DMS153 (cell line): ENCODE measurements around the gene SLC8A1.

Experiments
- DNase-seq: peaks from one replicate; lab custom pipeline; 2025; lab: John Stamatoyannopoulos, UW

The SLC8A1 gene

DNA sequence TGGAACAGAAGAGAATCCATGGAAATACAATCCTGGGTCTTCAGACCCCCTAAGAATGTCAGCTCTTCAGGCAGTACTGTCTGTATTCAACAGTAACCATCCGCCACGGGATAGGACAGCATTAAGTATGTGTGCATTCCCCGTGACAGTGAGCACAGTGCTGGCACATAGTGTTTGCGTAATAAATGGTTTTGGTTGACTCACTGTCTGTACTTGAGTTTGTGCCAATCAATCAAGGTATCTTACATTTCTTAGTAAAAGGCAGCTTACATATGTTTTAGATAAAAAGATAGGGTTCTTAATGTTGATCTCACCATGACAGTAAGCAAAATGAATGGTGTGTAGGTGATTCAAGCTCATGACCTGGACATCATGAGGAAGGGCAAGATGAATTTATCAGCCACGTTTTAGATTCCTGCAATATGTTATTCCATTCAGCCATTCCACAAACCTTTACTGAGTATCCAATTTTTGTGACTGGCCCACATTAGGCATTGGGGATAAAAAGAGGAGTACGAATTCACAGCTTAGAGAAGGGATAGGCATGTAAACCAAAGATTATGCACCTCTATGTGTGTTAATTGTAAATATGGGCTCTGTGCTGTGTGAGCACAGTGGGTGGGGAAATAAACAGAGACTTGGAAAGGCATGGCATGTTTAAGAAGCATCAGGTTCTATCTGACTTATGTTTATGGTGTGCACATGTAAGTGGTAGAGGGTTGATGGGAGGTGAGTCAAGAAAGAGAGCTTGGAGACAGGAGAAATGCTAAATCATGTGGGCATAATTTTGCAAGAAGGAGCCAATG is 258.8 kb downstream of the SLC8A1 start:
- DNase-seq: no peak

DNA sequence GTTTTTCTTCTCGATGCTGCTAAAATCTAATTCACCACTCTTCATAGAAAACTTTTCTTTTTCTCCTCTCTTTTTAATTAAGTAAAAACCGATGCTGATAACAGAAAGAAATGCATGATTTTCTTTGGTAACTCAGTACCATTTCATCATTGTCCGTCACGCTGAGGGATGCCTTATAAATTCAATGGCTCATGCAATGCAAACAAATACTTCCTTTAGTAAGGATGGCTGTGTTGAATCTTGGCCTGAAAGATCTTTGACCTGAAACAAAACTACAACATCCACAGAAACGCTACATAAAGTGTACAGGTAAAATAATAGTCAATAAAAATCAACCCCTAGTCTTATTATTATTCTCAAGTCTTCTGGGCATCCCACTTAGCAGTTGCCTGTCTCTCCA is 261.4 kb downstream of the SLC8A1 start:
- no peak for DNase-seq

DNA sequence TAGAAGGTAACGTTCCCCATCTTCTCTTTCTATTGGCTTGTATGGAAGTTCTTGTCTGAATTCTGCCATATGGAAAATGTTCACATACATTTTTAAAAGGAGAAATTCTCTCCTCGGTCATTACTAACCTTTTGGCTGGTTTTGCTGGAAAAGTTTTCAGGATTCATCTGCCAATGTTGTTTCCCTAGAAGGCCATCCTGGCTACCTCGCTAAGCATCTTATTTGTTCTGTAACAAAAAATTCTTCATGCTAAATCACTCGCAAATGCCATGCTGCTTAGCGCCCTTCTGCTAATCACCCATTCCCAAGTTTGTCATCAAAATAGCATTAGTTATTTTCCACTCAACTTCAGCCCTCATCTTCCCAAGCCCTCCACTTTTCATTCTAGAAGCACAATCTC is 262.0 kb downstream of the SLC8A1 start:
- no peak for DNase-seq

DNA sequence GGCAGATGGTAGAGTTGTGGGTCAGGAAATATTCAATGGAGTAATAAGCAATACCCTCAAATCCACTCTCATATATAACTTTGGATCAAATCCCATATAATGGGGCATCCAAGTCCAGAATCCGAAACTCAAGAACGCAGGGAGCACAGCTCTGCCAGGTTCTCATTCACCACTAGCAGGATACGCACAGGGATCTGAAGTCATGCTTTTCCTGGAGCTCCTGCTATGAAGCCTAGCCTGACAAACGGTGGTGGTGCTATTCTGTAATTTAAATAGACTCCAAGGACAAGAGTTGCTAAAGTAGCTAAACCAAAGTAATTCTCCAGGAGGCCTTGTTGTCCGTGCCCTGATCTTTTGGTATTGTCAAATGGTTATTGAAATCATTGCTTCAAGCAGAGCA is 264.8 kb downstream of the SLC8A1 start:
- DNase-seq: no peak

DNA sequence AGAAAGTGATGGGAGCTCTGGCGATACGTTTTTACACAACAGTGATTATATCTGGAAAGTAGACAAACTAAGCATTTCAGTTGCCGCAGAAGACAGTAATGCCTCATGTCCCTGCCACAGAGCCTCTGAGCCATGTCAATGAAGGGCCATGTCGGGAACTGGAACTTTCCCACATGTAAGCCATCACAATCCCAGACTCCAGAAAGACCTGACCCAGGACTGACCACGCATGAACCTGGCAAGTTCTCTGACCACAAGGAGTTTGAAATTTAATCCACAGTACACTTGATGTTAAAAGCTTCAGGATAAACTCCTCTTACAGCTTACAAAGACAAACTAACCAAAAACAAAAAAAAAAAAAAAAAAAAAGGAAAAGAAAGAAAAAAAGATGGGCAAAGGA is 267.3 kb downstream of the SLC8A1 start:
- DNase-seq: no peak

DNA sequence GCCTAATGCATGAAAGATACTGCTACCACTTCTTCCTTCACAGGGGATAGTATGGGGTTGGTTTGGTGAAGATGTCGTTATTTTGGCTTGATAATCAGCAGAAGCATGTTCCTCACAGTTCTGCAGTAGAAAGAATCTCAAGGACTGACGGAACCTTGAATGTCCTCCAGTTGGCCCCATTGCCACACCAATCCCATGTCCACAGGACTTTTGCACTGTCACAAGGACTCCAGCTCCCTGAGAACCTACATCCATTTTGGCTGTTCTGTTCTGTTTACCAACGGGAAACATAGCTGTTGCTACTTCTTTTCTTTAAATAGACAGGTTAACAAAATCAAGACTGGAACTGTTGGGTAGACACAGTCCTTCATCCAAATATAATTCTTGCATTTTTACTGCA is 270.0 kb downstream of the SLC8A1 start:
- no peak for DNase-seq

DNA sequence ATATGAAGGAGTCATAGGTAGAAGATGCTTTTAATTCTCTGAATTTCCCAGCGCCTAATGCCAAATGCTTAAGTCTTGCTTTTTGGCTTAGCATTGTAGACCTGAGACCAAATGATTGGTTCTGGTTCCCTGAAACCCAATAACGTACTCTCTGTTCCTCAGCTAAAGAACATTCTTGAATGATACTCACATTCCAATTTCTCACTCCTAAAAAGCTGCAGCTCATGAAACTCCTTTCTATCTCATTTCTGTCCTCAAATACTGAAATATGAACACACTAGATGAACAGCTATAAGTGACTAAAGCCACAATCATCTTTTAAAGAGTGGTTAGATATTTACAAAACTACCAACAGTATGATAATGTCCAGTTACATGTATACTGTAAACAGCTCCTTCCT is 272.1 kb downstream of the SLC8A1 start:
- DNase-seq: no peak

GRCh38 chr2:40178971-40179370 is 272.9 kb downstream of the SLC8A1 start:
- DNase-seq: no peak

GRCh38 chr2:40178171-40178778 is 273.6 kb downstream of the SLC8A1 start:
- DNase-seq: no peak

DNA sequence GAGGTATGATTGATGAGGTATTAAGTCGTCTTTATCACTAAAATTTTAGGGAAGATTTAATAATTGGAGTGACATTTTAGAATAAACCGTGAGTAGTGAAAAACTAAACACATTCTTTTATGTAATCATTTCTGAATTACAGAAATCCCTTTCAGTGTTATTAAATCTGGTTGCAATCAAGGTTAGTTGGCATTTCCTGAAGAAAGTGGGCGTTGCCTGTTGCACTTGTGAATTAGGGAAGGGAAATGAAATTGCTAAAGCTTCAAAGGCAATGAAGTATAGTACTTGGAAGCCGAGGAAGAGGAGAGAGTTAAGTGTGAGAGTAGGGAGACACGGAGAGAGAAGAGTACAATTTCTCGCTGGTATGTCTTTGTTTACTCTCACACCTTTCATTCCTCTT is 274.5 kb downstream of the SLC8A1 start:
- DNase-seq: no peak

DNA sequence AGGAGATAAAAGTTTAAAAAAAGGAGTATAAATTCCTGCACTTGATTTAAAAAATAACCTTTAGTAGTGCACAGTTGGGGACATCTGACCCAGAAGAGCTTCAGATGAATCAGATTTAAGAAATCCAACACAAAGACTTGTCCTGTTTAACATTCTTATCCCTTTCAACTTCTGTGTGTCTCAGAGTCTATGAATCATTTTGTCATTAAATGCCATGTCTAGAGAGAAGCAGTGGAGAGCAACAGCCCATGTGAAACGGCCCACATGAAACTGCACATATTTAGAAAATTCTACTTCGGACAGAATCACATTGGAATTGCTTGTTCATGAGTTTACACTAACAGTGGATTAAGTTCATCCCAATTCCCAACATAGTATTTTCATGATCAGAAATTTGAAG is 278.6 kb downstream of the SLC8A1 start:
- DNase-seq: no peak

GRCh38 chr2:40169856-40170255 is 282.0 kb downstream of the SLC8A1 start:
- no peak for DNase-seq

DNA sequence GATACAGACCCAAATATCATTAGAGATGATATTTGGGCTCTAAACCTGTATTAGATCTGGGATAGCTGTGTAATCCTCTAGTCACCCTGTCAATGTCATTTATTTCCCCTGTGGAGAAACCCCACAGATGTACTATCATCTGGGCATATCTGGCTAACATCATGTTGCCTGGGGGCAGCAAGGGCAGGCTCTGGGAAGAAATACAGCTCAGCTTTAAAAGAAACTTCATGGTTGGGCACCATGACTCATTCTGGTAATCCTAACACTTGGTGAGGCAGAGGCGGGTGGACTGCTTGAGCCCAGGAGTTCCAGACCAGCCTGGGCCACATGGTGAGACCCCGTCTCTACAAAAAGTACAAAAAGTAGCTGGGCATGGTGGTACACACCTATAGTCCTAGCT is 282.5 kb downstream of the SLC8A1 start:
- DNase-seq: no peak

DNA sequence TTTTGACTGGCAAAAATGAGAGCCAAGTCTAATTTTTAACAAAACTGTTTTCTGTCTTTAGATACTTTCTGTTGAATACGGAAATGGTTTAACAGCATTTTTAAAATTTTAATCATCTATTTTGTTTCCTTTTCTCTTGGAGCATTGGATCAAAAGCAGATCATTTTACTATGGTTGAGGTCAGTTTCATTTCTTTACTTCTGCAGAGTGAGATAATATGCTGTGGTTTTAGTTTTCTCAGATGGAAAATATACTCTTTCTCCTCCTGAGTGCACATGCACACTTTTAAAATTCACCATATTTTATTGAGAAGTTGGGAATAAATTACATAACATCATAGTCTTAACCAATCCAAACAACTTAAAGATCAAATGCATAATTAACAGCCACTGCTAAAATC is 283.3 kb downstream of the SLC8A1 start:
- DNase-seq: no peak

DNA sequence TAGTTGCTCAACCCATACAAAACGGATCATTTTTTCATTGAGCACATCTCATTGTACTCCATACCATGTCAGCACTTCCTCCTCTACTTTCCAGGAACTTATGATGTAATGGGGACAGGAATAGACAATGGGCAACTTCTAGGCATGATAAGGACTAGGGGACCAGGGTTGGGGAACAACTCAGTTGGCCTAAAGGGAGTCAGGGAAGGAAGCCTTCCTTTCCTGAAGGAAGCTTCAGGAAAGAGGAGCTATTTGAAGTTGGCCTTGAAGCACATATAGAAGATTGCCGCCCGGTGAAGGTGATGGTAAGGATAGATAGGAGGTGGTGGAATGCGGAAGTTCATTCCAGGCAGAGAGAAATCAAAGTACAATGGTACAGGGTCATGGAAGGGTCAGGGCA is 283.9 kb downstream of the SLC8A1 start:
- DNase-seq: no peak

GRCh38 chr2:40166006-40166405 is 285.9 kb downstream of the SLC8A1 start:
- no peak for DNase-seq

DNA sequence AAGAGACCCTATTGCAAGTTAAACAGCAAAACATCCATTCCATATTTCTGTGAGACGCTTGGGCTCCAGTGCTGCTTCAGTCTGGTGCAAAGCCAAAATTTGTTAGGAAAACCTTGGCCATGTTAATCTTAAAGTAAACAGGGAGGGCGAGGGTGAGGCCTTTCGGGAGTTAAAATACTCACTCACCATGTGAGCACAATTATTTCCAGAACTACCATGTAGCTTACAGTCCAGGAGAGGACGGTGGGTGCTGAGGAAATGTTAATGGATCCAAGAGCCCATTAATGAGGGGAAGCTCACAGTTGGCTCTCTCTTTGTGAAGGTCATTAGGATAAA is 286.4 kb downstream of the SLC8A1 start:
- DNase-seq: peak; percentile 26

DNA sequence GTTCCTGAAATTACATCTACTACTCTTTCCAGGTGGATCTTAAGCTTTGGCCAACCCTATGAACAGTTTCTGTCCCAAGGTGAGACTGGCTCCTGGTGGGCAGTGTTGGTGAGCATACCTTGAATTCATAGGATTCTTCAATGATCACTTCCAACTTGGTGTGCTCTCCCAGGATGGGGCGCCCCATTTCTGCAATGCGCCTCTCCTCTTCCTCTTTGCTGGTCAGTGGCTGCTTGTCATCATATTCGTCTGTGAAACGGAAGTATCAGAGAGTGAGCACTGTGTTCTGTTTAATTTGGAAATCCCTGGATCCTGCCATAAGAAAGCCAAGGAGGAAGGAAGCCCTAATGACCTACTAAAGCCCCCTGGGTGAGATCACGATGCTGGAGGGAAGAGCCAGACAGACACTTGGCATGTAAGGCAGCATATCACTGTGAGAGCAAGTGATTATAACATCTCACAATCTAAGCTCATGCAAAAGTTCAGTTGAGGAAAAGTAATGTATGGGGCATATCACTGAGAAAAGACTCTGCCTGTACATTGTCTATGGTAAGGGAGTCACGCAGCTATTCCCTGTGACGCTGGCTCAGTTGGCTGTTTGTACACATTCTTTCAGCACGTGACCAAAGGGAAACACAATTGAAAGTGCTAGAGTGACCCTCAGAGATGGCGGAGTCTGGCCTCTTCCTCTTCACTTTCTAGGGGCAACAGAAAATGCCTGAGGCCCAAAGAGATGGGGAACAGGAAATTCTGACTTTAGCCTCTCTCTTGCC is 287.0 kb downstream of the SLC8A1 start:
- no peak for DNase-seq

DNA sequence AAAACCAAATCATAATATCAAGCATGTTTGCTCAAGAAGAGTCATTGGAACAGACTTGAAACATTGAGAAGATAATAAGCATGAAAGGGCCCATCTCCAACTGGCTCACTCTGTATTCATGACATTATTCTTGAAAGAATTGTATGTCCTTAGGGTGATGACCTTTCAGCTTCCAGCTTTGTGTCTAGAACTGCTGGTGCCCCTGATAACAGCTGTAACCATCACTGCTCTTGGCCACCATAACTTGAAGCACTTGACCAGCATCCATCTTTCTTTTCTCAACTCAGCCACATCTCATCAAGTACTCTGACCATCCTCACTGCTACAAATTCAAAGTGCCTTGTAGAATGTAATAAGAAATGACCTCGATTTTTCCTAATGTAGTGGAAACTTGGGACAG is 289.9 kb downstream of the SLC8A1 start:
- no peak for DNase-seq

- no peak for DNase-seq
Observed at GRCh38 chr2:40160751-40161218, 291.1 kb downstream of the SLC8A1 start.

DNA sequence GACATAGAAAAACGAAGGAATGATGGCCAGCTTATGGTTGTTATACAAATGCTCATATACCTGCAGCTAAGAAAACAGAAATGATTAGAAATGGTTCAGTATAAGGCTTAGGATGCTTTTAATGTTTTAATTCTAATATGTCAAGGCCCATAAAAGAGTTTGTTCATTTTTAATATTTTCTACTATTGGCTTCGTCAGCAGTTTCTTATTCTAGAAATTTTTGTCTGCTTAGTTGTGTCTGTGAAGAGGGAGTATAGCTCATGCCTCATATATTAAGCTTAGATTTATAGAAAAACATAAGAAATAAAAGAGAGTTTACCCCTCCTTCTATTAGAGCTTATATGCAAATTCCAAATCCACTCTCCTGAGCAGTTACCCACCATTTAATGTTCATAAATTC is 292.6 kb downstream of the SLC8A1 start:
- DNase-seq: no peak

GRCh38 chr2:40158781-40159180 is 293.1 kb downstream of the SLC8A1 start:
- DNase-seq: peak; percentile 33

GRCh38 chr2:40155728-40156127 is 296.2 kb downstream of the SLC8A1 start:
- no peak for DNase-seq
